ENCODE results near the gene DGKB. TPM values are rescaled to one million over a fixed set of nuclear protein-coding genes. Genes with fewer than 3 reads are reported as not detected.

The DGKB gene
- total and polyA plus RNA-seq, 2 experiments from 2014 or later = 0.28 to 1.7 TPM

GRCh38 chr7:14419531-14419930 lies 483.0 kb downstream of the DGKB start:
- no peaks in the 10 kb centered on the region for H3K79me2 ChIP-seq
- H3K4me3 ChIP-seq = no peak overlapping the region
- H3K9me2 ChIP-seq (replicated peaks; ENCODE audit: insufficient read depth) = no peaks in the 10 kb centered on the region
- whole genome bisulfite sequencing (ENCODE audit: low lambda C conversion rate, missing lambda C conversion rate) = 49% methylated on average over 2 of the region's 2 CpGs
- no peaks in the 10 kb centered on the region for H3K36me3 ChIP-seq (replicated peaks; ENCODE audit: insufficient read depth, low read depth)
- peak overlapping the region; percentile 12 for H3K4me2 ChIP-seq
- H3K4me1 ChIP-seq (ENCODE audit: insufficient read depth) = peaks cover 5% of the 10 kb centered on the region
- H3K9me3 ChIP-seq (ENCODE audit: low read depth) = no peaks in the 10 kb centered on the region
- DNase-seq (ENCODE audit: low spot score) = no peak
- no peaks in the 10 kb centered on the region for H4K20me1 ChIP-seq (ENCODE audit: insufficient read depth, poor library complexity, severe bottlenecking)
- TF ChIP-seq CTCF (IDR thresholded peaks at IDR 0.05; ENCODE audit: poor library complexity) (no peak), EZH2 (IDR thresholded peaks at IDR 0.05; ENCODE audit: borderline replicate concordance) (no peak), EZH2phosphoT487 (IDR thresholded peaks at IDR 0.05; ENCODE audit: low read depth, severe bottlenecking, unreplicated experiment) (no peak)
- no peak overlapping the region for H2AFZ ChIP-seq
- peak overlapping the region; percentile 1 for H3K27ac ChIP-seq
- no peaks in the 10 kb centered on the region for H3K27me3 ChIP-seq

- no peak for DNase-seq (ENCODE audit: low spot score)
Observed at GRCh38 chr7:14418633-14419032, 483.9 kb downstream of the DGKB start.

GRCh38 chr7:14414274-14414986 lies 488.1 kb downstream of the DGKB start:
- no peaks in the 10 kb centered on the region for H3K9me2 ChIP-seq (replicated peaks; ENCODE audit: insufficient read depth)
- no peaks in the 10 kb centered on the region for H3K79me2 ChIP-seq
- H3K36me3 ChIP-seq (replicated peaks; ENCODE audit: insufficient read depth, low read depth) = no peaks in the 10 kb centered on the region
- no peak for DNase-seq (ENCODE audit: low spot score)
- no peak overlapping the region for H3K4me3 ChIP-seq
- 41% methylated on average over 3 of the region's 3 CpGs for WGBS (ENCODE audit: low lambda C conversion rate, missing lambda C conversion rate)
- H3K27me3 ChIP-seq = no peaks in the 10 kb centered on the region
- no peak overlapping the region for H2AFZ ChIP-seq
- H3K27ac ChIP-seq = no peak overlapping the region
- no peak for TF ChIP-seq EZH2 (IDR thresholded peaks at IDR 0.05; ENCODE audit: borderline replicate concordance)
- TF ChIP-seq EZH2phosphoT487 (IDR thresholded peaks at IDR 0.05; ENCODE audit: low read depth, severe bottlenecking, unreplicated experiment) = no peak
- TF ChIP-seq CTCF (IDR thresholded peaks at IDR 0.05; ENCODE audit: poor library complexity) = no peak
- H4K20me1 ChIP-seq (ENCODE audit: insufficient read depth, poor library complexity, severe bottlenecking) = no peaks in the 10 kb centered on the region
- H3K4me1 ChIP-seq (ENCODE audit: insufficient read depth) = peaks cover 4% of the 10 kb centered on the region
- H3K9me3 ChIP-seq (ENCODE audit: low read depth) = no peaks in the 10 kb centered on the region
- H3K4me2 ChIP-seq = no peak overlapping the region

More at GRCh38 chr7:14418633-14419032, 483.9 kb downstream of the DGKB start:
- Histone ChIP-seq H3K79me2 (no peaks in the 10 kb centered on the region), H3K4me2 (no peak overlapping the region), H3K4me3 (no peak overlapping the region), H2AFZ (no peak overlapping the region), H3K9me3 (ENCODE audit: low read depth) (no peaks in the 10 kb centered on the region), H3K27ac (no peak overlapping the region), H3K27me3 (no peaks in the 10 kb centered on the region), H3K9me2 (replicated peaks; ENCODE audit: insufficient read depth) (no peaks in the 10 kb centered on the region), H4K20me1 (ENCODE audit: insufficient read depth, poor library complexity, severe bottlenecking) (no peaks in the 10 kb centered on the region), H3K4me1 (ENCODE audit: insufficient read depth) (peaks cover 5% of the 10 kb centered on the region), H3K36me3 (replicated peaks; ENCODE audit: insufficient read depth, low read depth) (no peaks in the 10 kb centered on the region)
- WGBS (ENCODE audit: low lambda C conversion rate, missing lambda C conversion rate) = 63% methylated on average over 1 of the region's 1 CpG
- TF ChIP-seq EZH2phosphoT487 (IDR thresholded peaks at IDR 0.05; ENCODE audit: low read depth, severe bottlenecking, unreplicated experiment) = no peak
- no peak for TF ChIP-seq EZH2 (IDR thresholded peaks at IDR 0.05; ENCODE audit: borderline replicate concordance)
- TF ChIP-seq CTCF (IDR thresholded peaks at IDR 0.05; ENCODE audit: poor library complexity) = no peak
